H1 (cell line): ENCODE data around the gene DHX34. TPM values are rescaled to one million over a fixed set of nuclear protein-coding genes. Genes with fewer than 3 reads are reported as not detected.

Experiments used
- SRF ChIP-seq: IDR thresholded peaks from 2 replicates; pipeline ENCODE4 v1.6.1; 2011; ENCODE audit warnings: mild to moderate bottlenecking, low read depth, low read length, moderate library complexity
- polyA plus RNA-seq, 7 experiments: library from polyadenylated mRNA; depleted of rRNA in 3 of 7; stranded (reverse) in 5 of 7; unstranded in 2 of 7; fragments of >200 nt in 5 of 7; fragments of 200-250 nt in 2 of 7; gene quantifications; 1 replicate in 5 of 7; 2 replicates in 1 of 7; 4 replicates in 1 of 7; pipeline versions ENCODE4 v1.2.1 to v1.2.3, GENCODE V29; 2011 to 2013; ENCODE audit warnings: missing spikeins in 2 of 7, mixed read lengths in 2 of 7
- total RNA-seq: library from RNA; stranded (reverse); fragmentation: NEBNext Ultra II Directional; extraction: Animal tissue kit (Norgen Biotek cat#: 25700); gene quantifications from 2 replicates; pipeline ENCODE4 v1.2.1, GENCODE V29; 2021

The DHX34 gene
- total and polyA plus RNA-seq, 2 of the 8 experiments (the other 6 are each of a cell fraction or from before 2014, with no cell fraction given): 17.5 to 24.3 TPM

GRCh38 chr19:47324502-47324901 lies 24.6 kb upstream of the DHX34 start (continued):
- TF ChIP-seq SRF: no peak
